NCI-H1436 treated with DMSO at 0.1 percent for 48 hours (cell line): ENCODE results near the gene SPPL2B.
"Not testable (repeated sequence)": the region's sequence is repeated elsewhere in the genome, so short reads cannot be mapped to it uniquely, and the experiment has no call there.

Experiments
- DNase-seq: peaks from one replicate; lab custom pipeline; 2025; lab: John Stamatoyannopoulos, UW

Gene SPPL2B

GRCh38 chr19:2338055-2338615, 9.7 kb downstream of the SPPL2B start:
- no peak for DNase-seq

- no peak for DNase-seq
These were observed 10.5 kb downstream of the SPPL2B start for GRCh38 chr19:2338751-2339643.

- DNase-seq = no peak
These were observed 11.3 kb downstream of the SPPL2B start for GRCh38 chr19:2339644-2340310.

- no peak for DNase-seq
These were observed 12.2 kb downstream of the SPPL2B start for GRCh38 chr19:2340496-2341243.

- DNase-seq = no peak
These were observed 12.8 kb downstream of the SPPL2B start for GRCh38 chr19:2341244-2341751.

DNA sequence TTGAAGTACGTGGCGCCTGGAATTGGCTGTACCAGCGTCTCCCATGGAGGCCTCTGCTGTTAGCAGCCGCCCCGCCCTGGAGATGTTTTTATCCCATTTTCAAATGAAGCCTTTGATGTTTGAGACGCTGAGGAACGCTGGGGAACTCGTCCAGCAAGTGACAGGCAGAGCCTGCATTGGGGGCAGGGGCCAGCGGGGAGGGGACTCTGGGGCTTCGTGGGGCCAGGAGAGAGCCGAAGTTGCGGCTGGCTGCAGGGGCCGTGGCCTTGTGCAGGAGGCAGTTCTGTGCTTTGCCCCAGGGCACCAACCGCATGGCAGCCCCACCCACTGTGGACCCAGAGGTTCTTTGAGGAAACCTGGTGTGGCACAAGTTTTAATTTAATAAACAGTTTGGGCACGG, 13.5 kb downstream of the SPPL2B start:
- DNase-seq = no peak

DNA sequence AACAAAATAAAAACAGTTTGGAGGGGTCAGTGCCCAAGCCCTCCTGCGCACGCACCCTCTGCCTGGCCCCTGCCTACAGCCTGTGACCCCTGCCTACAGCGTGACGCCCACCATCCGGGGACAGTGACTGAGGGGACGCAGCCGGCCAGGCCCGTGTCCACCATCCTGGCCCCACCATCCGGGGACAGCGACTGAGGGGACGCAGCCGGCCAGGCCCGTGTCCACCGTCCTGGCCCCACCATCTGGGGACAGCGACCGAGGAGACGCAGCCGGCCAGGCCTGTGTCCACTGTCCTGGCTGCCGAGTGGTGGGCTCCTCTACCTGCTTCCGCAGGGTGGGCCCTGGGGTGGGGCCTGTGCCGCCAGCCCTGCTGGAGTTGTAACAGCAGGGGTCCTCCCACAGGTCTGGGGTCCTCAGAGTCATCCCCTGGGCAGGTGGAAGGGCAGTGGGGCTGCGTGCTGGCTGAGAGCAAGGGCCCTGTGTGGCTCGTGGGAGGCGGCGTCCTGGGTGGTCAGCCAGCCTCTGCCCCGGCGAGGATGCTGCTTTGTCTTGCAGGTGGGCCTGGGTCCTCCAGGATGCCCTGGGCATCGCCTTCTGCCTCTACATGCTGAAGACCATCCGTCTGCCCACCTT, 14.3 kb downstream of the SPPL2B start:
- no peak for DNase-seq

DNA sequence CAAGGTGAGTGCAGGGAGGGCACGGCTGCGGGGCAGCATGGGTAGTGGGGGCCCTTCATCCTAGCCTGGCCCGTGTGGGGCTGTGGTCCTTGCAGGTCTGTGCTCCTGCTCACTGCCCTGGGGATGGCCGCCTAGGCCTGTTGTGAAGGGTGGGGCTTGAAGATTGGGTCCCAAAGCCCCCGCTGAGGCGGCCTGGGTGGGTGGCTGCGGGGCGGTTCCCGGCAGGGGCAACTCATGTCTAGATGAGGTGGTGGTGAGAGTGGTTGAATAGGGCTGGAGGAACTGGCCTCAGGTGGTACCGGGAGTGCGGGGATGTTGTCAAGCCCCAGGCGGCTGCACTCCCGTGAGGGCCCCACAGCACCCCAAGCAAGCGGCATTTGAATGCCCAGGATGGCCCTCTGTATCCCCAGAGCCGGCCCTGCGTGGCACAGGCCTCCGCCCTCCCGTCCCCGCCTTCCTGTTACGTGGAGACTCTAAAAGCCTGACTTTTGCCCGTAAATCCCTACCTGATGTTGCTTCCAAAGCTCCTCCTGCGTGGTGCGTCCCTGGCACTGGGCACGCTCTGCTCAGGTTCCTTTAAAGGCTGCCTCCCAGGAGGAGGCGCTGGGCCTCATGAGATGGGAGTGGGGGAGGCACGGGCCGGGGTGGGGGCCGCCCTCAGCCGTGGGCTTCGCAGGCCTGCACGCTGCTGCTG, 15.0 kb downstream of the SPPL2B start:
- no peak for DNase-seq

- no peak for DNase-seq
These were observed 15.9 kb downstream of the SPPL2B start for GRCh38 chr19:2344381-2344870.

DNA sequence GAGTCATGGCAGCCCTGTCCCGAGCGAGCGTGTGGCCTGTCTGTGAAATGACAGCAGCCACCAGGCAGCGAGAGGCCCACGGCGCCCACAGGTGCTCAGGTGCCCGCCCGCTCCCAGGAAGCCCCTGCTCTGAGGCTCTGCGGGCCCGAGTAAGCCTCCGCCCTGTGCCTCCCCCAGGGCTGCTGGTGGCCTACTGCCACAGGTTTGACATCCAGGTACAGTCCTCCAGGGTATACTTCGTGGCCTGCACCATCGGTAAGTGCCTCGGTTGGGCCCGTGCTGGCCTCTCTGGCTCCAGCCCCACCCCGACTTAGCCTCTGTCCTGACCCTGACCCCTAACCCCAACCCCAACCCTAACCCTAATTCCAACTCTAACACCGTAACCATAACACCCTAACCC, 16.6 kb downstream of the SPPL2B start:
- no peak for DNase-seq

GRCh38 chr19:2345794-2346663, 17.5 kb downstream of the SPPL2B start:
- DNase-seq = no peak

DNA sequence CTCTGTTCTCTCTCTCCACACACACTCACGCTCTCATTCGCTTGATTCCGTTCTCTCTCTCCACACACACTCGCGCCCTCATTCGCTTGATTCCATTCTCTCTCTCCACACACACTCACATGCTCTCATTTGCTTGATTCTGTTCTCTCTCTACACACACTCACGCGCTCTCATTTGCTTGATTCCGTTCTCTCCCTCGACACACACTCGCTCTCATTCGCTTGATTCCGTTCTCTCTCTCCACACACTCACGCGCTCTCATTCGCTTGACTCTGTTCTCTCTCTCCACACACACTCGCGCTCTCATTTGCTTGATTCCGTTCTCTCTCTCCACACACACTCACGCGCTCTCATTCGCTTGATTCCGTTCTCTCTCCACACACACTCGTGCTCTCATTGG, 21.3 kb downstream of the SPPL2B start:
- not testable (repeated sequence) for DNase-seq

DNA sequence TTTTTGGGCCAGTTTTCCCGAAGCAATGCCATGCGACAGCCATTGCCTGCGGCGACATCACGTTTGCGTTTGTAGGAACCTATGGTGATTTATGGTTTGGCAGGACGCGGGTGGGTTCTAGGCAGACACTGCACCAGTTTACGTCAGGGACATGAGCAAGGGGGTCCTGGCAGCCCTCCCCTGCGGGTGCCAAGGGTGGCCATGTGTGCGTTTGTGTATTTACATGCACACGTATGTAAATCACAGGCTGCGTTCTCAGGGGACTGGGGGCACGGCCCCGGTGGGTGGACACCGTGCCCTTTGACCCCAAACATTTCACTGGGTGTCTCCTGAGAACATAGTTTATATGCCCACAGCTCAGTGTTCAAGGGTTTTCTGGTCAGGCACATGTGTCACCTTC, 22.2 kb downstream of the SPPL2B start:
- DNase-seq = no peak

DNA sequence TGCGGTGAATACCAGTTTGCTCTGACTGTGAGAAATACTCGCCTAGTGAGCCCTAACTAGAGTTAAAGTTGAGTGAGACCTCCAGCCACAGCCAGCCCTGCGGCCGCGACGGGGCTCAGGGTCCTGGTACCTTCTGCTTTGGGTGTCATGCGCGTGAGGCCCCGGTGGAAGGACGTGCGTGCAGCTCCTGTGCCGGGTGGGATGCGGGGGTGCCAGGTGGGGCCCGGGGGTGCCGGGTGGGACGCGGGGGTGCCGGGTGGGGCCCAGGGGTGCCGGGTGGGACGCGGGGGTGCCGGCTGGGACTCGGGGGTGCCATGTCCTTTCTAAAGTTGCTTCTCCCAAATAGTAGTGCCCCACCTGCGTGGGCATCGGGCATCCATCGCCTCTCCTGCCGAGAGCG, 23.1 kb downstream of the SPPL2B start:
- DNase-seq = no peak

DNA sequence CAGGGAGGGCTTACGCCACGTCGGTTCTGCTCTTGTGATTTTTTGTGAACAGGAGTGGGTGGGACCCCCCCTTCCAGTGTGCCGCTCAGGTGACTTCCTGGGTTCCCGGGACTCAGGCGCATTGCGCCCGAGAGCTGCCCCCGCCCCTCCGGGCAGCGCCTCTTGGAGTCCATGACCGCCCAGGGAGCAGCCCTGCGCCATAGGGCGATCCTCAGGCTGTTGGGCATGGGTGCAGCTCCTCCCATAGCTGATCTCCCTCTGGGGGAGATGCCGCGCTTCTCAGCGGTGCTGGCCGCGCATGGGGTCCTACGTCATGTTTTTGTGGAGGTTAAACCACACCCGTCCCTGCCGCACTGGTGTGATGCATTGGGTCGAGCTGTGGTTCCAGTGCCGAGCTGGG, 23.6 kb downstream of the SPPL2B start:
- DNase-seq = no peak

GRCh38 chr19:2353159-2353886, 24.8 kb downstream of the SPPL2B start:
- DNase-seq = no peak

DNA sequence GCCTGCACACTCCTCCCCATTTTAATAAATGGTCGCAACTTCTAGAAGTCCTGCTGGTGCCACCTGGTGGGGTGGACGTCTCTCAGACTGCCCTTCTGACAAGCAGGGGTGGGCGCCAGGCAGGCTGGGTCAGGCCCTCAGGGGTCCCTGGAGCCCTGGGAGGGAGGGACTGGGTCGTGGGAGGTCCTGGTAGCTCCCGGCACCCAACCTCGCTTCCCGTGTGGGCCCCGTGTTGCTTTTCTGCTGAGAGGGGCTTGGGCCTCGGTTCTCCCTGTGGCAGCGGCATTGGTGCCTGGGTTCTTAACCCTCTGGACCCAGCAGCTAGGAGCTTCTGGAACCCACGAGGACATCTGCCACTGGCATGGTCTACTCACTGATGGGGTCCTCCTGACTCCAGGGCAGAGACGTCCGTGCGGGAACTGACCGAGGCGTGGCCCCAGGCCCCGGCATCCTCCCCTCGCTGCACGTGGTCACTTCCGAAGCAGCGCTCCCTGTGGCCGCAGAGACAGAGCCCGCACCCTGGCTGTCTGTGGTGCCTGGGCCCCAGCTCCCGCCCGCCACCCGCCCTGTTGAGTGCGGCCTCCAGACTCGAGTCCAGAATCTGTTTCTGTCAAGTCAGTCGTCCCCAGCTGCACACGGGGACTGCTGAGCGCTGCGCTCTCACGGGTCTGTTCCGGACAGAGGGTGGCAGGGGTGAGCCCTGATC, 25.6 kb downstream of the SPPL2B start:
- no peak for DNase-seq

DNA sequence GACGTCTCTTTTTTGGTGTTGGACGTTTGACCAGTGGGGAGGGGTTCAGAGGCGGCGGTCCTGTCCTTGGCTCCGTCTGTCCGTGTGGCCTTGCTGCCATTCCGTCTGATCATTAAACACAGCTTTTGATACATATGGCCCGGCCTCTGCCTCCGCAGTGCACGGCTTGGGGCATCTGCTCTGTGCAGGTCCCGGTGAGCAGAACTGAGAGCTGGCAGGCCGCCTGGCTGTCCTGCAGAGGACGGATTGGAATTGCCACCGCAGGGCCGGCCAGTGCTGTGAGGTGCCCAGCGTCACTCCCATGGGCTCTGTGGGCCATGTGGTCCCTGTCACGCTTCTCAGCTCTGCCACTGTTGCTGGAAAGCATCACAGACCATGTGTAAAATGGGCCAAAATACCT, 26.2 kb downstream of the SPPL2B start:
- no peak for DNase-seq
